B cell (primary cell): Measurements from ENCODE around the gene SPRYD3.

Source experiments
- CTCF ChIP-seq: fragments of 200-600 bp; IDR thresholded peaks from one replicate; pipeline ENCODE4 v1.8.0; 2022; ENCODE audit warnings: antibody characterized with exemption, mild to moderate bottlenecking
- EZH2 ChIP-seq: IDR thresholded peaks from 2 replicates; pipeline ENCODE4 v1.6.1; 2012; ENCODE audit warnings: borderline replicate concordance, low read depth, mild to moderate bottlenecking, moderate library complexity, low read length; ENCODE audit not compliant: insufficient read depth, poor library complexity, severe bottlenecking

GRCh38 chr12:53091756-53092155, 12.6 kb upstream of the SPRYD3 start:
- TF ChIP-seq CTCF (no peak), EZH2 (no peak)
